Neutrophil (primary cell): ENCODE data around the gene PVRIG.
"Not testable (repeated sequence)": the region's sequence is repeated elsewhere in the genome, so short reads cannot be mapped to it uniquely, and the experiment has no call there.

ENCODE experiments used
- H3K27ac ChIP-seq: fragments of 200-600 bp; sonication (generic); 2 replicates; pipeline ENCODE4 v1.5.1; 2016; ENCODE audit warnings: mild to moderate bottlenecking, moderate library complexity
- H3K27me3 ChIP-seq: fragments of 200-600 bp; sonication (generic); 2 replicates; pipeline ENCODE4 v1.6.0; 2016; ENCODE audit warnings: mild to moderate bottlenecking
- H3K36me3 ChIP-seq: fragments of 200-600 bp; sonication (generic); 2 replicates; pipeline ENCODE4 v1.5.1; 2017
- H3K4me1 ChIP-seq, 2 experiments: fragments of 200-600 bp in 1 of 2; sonication (generic) in 1 of 2; 1 replicate in 1 of 2; 2 replicates in 1 of 2; pipeline versions ENCODE4 v1.5.1 to v1.6.1; 2013 to 2016; ENCODE audit warnings: low read depth in 1 of 2, low read length in 1 of 2, mild to moderate bottlenecking in 1 of 2, moderate library complexity in 1 of 2; ENCODE audit not compliant: control insufficient read depth in 1 of 2, insufficient read depth in 1 of 2
- H3K4me3 ChIP-seq, 2 experiments: fragments of 200-600 bp in 1 of 2; sonication (generic) in 1 of 2; 1 replicate in 1 of 2; 2 replicates in 1 of 2; pipeline ENCODE4 v1.5.1; 2013 to 2016; ENCODE audit warnings: low read depth in 1 of 2, low read length in 1 of 2, mild to moderate bottlenecking in 1 of 2, moderate library complexity in 1 of 2
- H3K9me3 ChIP-seq: fragments of 200-600 bp; sonication (generic); 2 replicates; pipeline ENCODE4 v1.5.1; 2016
- CTCF ChIP-seq: fragments of 200-600 bp; sonication (generic); IDR thresholded peaks from 2 replicates; pipeline ENCODE4 v1.5.1; 2016; ENCODE audit warnings: antibody characterized with exemption

Gene PVRIG

GRCh38 chr7:100221767-100222444 is 2.2 kb downstream of the PVRIG start:
- Histone ChIP-seq H3K4me3 (no peak overlapping the region), H3K27me3 (no peaks in the 10 kb centered on the region), H3K36me3 (peaks cover 62% of the 10 kb centered on the region), H3K4me1 (no peaks in the 10 kb centered on the region), H3K9me3 (no peaks in the 10 kb centered on the region), H3K27ac (no peak overlapping the region)
- no peak for TF ChIP-seq CTCF

GRCh38 chr7:100222445-100223132 is 2.8 kb downstream of the PVRIG start:
- Histone ChIP-seq H3K4me1 (no peaks in the 10 kb centered on the region), H3K9me3 (no peaks in the 10 kb centered on the region), H3K36me3 (peaks cover 68% of the 10 kb centered on the region), H3K27ac (no peak overlapping the region), H3K4me3 (no peak overlapping the region), H3K27me3 (no peaks in the 10 kb centered on the region)
- no peak for TF ChIP-seq CTCF

- not testable (repeated sequence) for H3K27me3 ChIP-seq, H3K4me1 ChIP-seq, H3K4me3 ChIP-seq, H3K9me3 ChIP-seq, H3K27ac ChIP-seq
- H3K36me3 ChIP-seq, result peaks cover 72% of the 10 kb centered on the region
Measured at GRCh38 chr7:100223376-100223927, 3.7 kb downstream of the PVRIG start.

- not testable (repeated sequence) for H3K27ac ChIP-seq
Measured at GRCh38 chr7:100224891-100225290, 5.1 kb downstream of the PVRIG start.

GRCh38 chr7:100234660-100235317 is 15.0 kb downstream of the PVRIG start:
- H3K9me3 ChIP-seq, H3K4me1 ChIP-seq, H3K27me3 ChIP-seq, H3K27ac ChIP-seq, H3K36me3 ChIP-seq, H3K4me3 ChIP-seq: not testable (repeated sequence)

More at GRCh38 chr7:100224891-100225290, 5.1 kb downstream of the PVRIG start:
- not testable (repeated sequence) for H3K4me3 ChIP-seq, H3K9me3 ChIP-seq, H3K4me1 ChIP-seq, H3K27me3 ChIP-seq
- peaks cover 66% of the 10 kb centered on the region for H3K36me3 ChIP-seq

GRCh38 chr7:100239975-100240374 is 20.2 kb downstream of the PVRIG start:
- H3K27me3 ChIP-seq, H3K27ac ChIP-seq, H3K9me3 ChIP-seq, H3K4me3 ChIP-seq, H3K36me3 ChIP-seq: not testable (repeated sequence)
- peaks cover 9 to 11% of the 10 kb centered on the region in 2 experiments for H3K4me1 ChIP-seq

- H3K4me1 ChIP-seq, result peaks cover 9 to 18% of the 10 kb centered on the region in 2 experiments
- H3K9me3 ChIP-seq, H3K27me3 ChIP-seq, H3K4me3 ChIP-seq, H3K36me3 ChIP-seq: not testable (repeated sequence)
- peak overlapping the region; percentile 53 for H3K27ac ChIP-seq
Measured at GRCh38 chr7:100243385-100243784, 23.6 kb downstream of the PVRIG start.

- H3K9me3 ChIP-seq, H3K36me3 ChIP-seq, H3K27me3 ChIP-seq, H3K4me3 ChIP-seq, H3K27ac ChIP-seq: not testable (repeated sequence)
- H3K4me1 ChIP-seq, result peaks cover 9 to 18% of the 10 kb centered on the region in 2 experiments
Measured at GRCh38 chr7:100244988-100245605, 25.3 kb downstream of the PVRIG start.

- H3K27me3 ChIP-seq, H3K27ac ChIP-seq, H3K4me3 ChIP-seq, H3K9me3 ChIP-seq, H3K36me3 ChIP-seq: not testable (repeated sequence)
- peaks cover 9 to 25% of the 10 kb centered on the region in 2 experiments for H3K4me1 ChIP-seq
Measured at GRCh38 chr7:100246121-100246864, 26.5 kb downstream of the PVRIG start.

- H3K9me3 ChIP-seq, H3K4me3 ChIP-seq, H3K27me3 ChIP-seq, H3K27ac ChIP-seq, H3K36me3 ChIP-seq: not testable (repeated sequence)
- peaks cover 9 to 25% of the 10 kb centered on the region in 2 experiments for H3K4me1 ChIP-seq
Measured at GRCh38 chr7:100246865-100247137, 27.1 kb downstream of the PVRIG start.
